ENCODE results near the gene IGDCC3. TPM values are rescaled to one million over a fixed set of nuclear protein-coding genes. Genes with fewer than 3 reads are reported as not detected.

Gene IGDCC3
- total and polyA plus RNA-seq, 2 of the 8 experiments (the other 6 are each of a cell fraction or from before 2014, with no cell fraction given): 26.8 to 45.7 TPM

- Histone ChIP-seq H2BK20ac (ENCODE audit: low read length) (no peak overlapping the region), H3K79me1 (ENCODE audit: low read depth, low read length) (no peaks in the 10 kb centered on the region), H2BK120ac (replicated peaks; ENCODE audit: low read depth, low read length) (no peak overlapping the region), H3K27ac (ENCODE audit: low read depth, low read length) (no peak overlapping the region), H3K9me3 (ENCODE audit: insufficient read depth in 2 of 2, low read depth in 1 of 2, low read length in 1 of 2) (no peaks in the 10 kb centered on the region), H4K5ac (ENCODE audit: insufficient read length, low read depth, low read length) (no peak overlapping the region), H2BK12ac (ENCODE audit: low read depth, low read length) (no peak overlapping the region), H3K4me2 (ENCODE audit: insufficient read depth in 1 of 2, low read depth in 2 of 2, low read length in 2 of 2) (no peak overlapping the region), H4K8ac (ENCODE audit: extremely low read depth, insufficient read depth, low read length) (no peak overlapping the region), H2BK5ac (ENCODE audit: low read depth, low read length) (no peak overlapping the region), H3K18ac (ENCODE audit: extremely low read depth, low read length) (no peak overlapping the region), H3K23me2 (ENCODE audit: low read depth, low read length) (peaks cover 14% of the 10 kb centered on the region; the same call in 1 of the 2 replicates), H2BK15ac (ENCODE audit: low read length) (no peak overlapping the region), H3K56ac (replicated peaks; ENCODE audit: insufficient read length, low read depth, low read length) (no peak overlapping the region), H2AFZ (ENCODE audit: low read length) (no peak overlapping the region), H3K4me1 (replicated peaks in 1 of 4; ENCODE audit: control insufficient read depth in 3 of 4, insufficient read depth in 4 of 4, low read length in 3 of 4) (peaks cover 7 to 33% (median 19%) of the 10 kb centered on the region in 4 experiments), H3K36me3 (ENCODE audit: control insufficient read depth in 2 of 4, insufficient read depth in 4 of 4, low read length in 3 of 4) (no peaks in the 10 kb centered on the region; a peak in 2 of 8 replicates), H3K23ac (ENCODE audit: insufficient read length) (no peak overlapping the region), H4K91ac (replicated peaks; ENCODE audit: insufficient read length, low read length) (no peak overlapping the region), H3K4ac (replicated peaks; ENCODE audit: insufficient read length, low read depth, low read length) (no peak overlapping the region), H3K27me3 (replicated peaks in 1 of 4; ENCODE audit: control insufficient read depth in 3 of 4, extremely low read depth in 1 of 4, insufficient read depth in 3 of 4, low read length in 3 of 4) (peaks cover 14 to 42% (median 35%) of the 10 kb centered on the region in 4 experiments), H3K4me3 (ENCODE audit: extremely low read depth in 1 of 4, insufficient read depth in 2 of 4, low read depth in 3 of 4, low read length in 4 of 4) (no peak overlapping the region), H2AK5ac (ENCODE audit: low read depth, low read length) (no peak overlapping the region), H3K14ac (ENCODE audit: insufficient read length) (no peak overlapping the region), H3K9ac (replicated peaks in 1 of 4; ENCODE audit: extremely low read depth in 1 of 4, low read depth in 3 of 4, low read length in 3 of 4) (no peak overlapping the region), H4K20me1 (replicated peaks in 1 of 2; ENCODE audit: control insufficient read depth in 1 of 2, insufficient read depth in 2 of 2, low read length in 2 of 2) (peaks cover 0 to 5% of the 10 kb centered on the region in 2 experiments), H3K79me2 (ENCODE audit: control insufficient read depth in 1 of 2, insufficient read depth in 2 of 2, low read length in 2 of 2) (no peaks in the 10 kb centered on the region)
- WGBS, 2 experiments (ENCODE audit: extremely low coverage in 1 of 2, insufficient coverage in 1 of 2, insufficient read length in 1 of 2, insufficient replicate concordance in 2 of 2, low coverage in 1 of 2, low lambda C conversion rate in 2 of 2, missing lambda C conversion rate in 1 of 2): 85% methylated on average over 11 of the region's 11 CpGs; no CpG with 5 or more reads in 1 of the 2 experiments
- no peak for FAIRE-seq
- DNase-seq (ENCODE audit: low read depth in 1 of 2, low spot score in 2 of 2): no peak
- TF ChIP-seq CBX8 (IDR thresholded peaks at IDR 0.05; ENCODE audit: borderline replicate concordance, low read depth, low read length) (no peak), SIX5 (IDR thresholded peaks at IDR 0.05; ENCODE audit: low read depth, low read length) (no peak), SAP30 (IDR thresholded peaks at IDR 0.05; ENCODE audit: insufficient read depth, insufficient replicate concordance, low read length) (no peak), RAD21 (IDR thresholded peaks at IDR 0.05 in 1 of 2, conservative IDR thresholded peaks at IDR 0.05 in 1 of 2; ENCODE audit: low read depth in 2 of 2, low read length in 2 of 2) (no peak), SIRT6 (IDR thresholded peaks at IDR 0.05; ENCODE audit: low read length) (no peak), SP2 (IDR thresholded peaks at IDR 0.05; ENCODE audit: low read length) (no peak), PHF8 (conservative IDR thresholded peaks at IDR 0.05; ENCODE audit: low read depth, low read length) (no peak), CHD2 (IDR thresholded peaks at IDR 0.05; ENCODE audit: low read length) (no peak), ASH2L (IDR thresholded peaks at IDR 0.05; ENCODE audit: low read length) (no peak)
- ChIA-PET POLR2A (ENCODE audit: partially characterized antibody) (interaction anchor here (1.2 to 15.2 kb wide), 3 partner anchors 9 to 95 kb away, joined by 4 to 229 read pairs (median 5); partner anchors contain the start of genes IGDCC4 and RNU5B-1), CTCF (ENCODE audit: partially characterized antibody) (interaction anchor here (0.6 to 6.9 kb wide), 15 partner anchors 12 to 453 kb away, joined by 3 to 180 read pairs (median 4); partner anchors contain the start of genes DPP8, HACD3, IGDCC3 and IGDCC4)
Observed at GRCh38 chr15:65399001-65399706, 21.4 kb upstream of the IGDCC3 start.

All from H1 (cell line).